Measurements from ENCODE around the gene GOLM1. TPM values are rescaled to one million over a fixed set of nuclear protein-coding genes. Genes with fewer than 3 reads are reported as not detected.

Gene GOLM1
- total and polyA plus RNA-seq, 2 donors (not counting 1 experiment from before 2014, with no cell fraction given), result 0.54 TPM; not detected in 1

DNA sequence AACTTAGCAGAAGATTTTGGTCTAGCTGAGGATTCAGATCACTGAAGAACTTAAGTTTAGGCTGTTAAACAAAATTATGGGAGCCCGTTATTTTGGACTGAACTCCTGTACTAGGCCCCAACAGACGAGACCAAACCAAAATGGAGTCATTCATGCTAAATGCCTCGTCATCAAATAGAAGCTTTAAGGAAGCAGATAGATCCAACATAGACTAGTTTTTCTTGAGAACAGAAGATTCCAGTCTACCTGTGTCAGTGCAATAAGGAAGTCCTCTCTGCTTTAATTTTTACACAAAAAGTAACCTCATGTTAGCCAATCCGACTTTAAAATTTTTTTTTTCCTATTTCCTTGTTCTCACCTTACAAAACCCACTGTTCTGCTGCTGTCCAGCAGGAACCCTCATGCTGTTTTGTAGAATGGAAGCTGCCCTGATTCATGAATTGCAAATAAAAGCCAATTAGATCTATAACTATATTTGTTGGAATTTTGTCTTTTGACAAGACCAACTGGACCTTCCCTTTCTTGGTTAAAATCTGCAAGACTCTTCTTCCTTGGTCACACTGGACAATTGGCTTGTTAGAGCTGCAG, 29.0 kb upstream of the GOLM1 start:
- no peak overlapping the region for H3K4me3 Mint-ChIP-seq
- ChIA-PET CTCF (no interaction called here), POLR2A (no interaction called here)
- no peak for DNase-seq
- H3K79me2 ChIP-seq (ENCODE audit: control insufficient read depth, insufficient read depth, low read length), result no peaks in the 10 kb centered on the region
- H3K9me3 Mint-ChIP-seq (ENCODE audit: insufficient read depth), result peaks cover 5% of the 10 kb centered on the region
- no peak overlapping the region for H3K4me2 ChIP-seq (replicated peaks; ENCODE audit: low read depth, low read length, poor library complexity, severe bottlenecking)
- no peak overlapping the region for H2AFZ ChIP-seq (ENCODE audit: insufficient read depth, low read depth, low read length, poor library complexity, severe bottlenecking)
- H3K36me3 ChIP-seq (replicated peaks in 1 of 2; ENCODE audit: control extremely low read depth in 1 of 2, control insufficient read depth in 1 of 2, extremely low read depth in 1 of 2, insufficient read depth in 2 of 2, low read length in 1 of 2), result no peaks in the 10 kb centered on the region
- H3K4me1 ChIP-seq (ENCODE audit: control insufficient read depth in 2 of 2, insufficient read depth in 2 of 2, low read length in 2 of 2), result no peaks in the 10 kb centered on the region
- H3K27me3 ChIP-seq (replicated peaks in 1 of 4; ENCODE audit: control extremely low read depth in 1 of 4, control insufficient read depth in 3 of 4, insufficient read depth in 4 of 4, low read length in 3 of 4), result peaks cover 0 to 5% (median 3%) of the 10 kb centered on the region in 4 experiments
- no peak overlapping the region for H3K27ac ChIP-seq (ENCODE audit: low read length in 2 of 2)
- no peak for ATAC-seq (ENCODE audit: low read depth)
- no peaks in the 10 kb centered on the region for H4K20me1 ChIP-seq (ENCODE audit: control insufficient read depth, insufficient read depth, low read length, poor library complexity, severe bottlenecking)
- no peak overlapping the region for H3K27ac Mint-ChIP-seq
- TF ChIP-seq, protein P1, sequence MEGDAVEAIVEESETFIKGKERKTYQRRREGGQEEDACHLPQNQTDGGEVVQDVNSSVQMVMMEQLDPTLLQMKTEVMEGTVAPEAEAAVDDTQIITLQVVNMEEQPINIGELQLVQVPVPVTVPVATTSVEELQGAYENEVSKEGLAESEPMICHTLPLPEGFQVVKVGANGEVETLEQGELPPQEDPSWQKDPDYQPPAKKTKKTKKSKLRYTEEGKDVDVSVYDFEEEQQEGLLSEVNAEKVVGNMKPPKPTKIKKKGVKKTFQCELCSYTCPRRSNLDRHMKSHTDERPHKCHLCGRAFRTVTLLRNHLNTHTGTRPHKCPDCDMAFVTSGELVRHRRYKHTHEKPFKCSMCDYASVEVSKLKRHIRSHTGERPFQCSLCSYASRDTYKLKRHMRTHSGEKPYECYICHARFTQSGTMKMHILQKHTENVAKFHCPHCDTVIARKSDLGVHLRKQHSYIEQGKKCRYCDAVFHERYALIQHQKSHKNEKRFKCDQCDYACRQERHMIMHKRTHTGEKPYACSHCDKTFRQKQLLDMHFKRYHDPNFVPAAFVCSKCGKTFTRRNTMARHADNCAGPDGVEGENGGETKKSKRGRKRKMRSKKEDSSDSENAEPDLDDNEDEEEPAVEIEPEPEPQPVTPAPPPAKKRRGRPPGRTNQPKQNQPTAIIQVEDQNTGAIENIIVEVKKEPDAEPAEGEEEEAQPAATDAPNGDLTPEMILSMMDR (IDR thresholded peaks at IDR 0.05), result no peak
- no peak for TF ChIP-seq EZH2 (IDR thresholded peaks at IDR 0.05; ENCODE audit: borderline replicate concordance, insufficient read depth, low read depth, low read length, poor library complexity, severe bottlenecking)
- peaks cover 17% of the 10 kb centered on the region for H3K27me3 Mint-ChIP-seq
- no peaks in the 10 kb centered on the region for H3K4me1 Mint-ChIP-seq
- 80% methylated on average over 1 of the region's 4 CpGs for WGBS (ENCODE audit: insufficient coverage)
- no peak overlapping the region for H3K9ac ChIP-seq (ENCODE audit: low read length)
- no peaks in the 10 kb centered on the region for H3K9me3 ChIP-seq (ENCODE audit: control extremely low read depth in 1 of 3, control insufficient read depth in 2 of 3, insufficient read depth in 1 of 3, low read length in 2 of 3)
- intact Hi-C loops (cut with micrococcal nuclease), result no loop called here
- H3K4me3 ChIP-seq (ENCODE audit: control extremely low read depth in 1 of 5, extremely low read depth in 1 of 5, insufficient read depth in 1 of 5, low read depth in 2 of 5, low read length in 4 of 5), result no peak overlapping the region

GRCh38 chr9:86126998-86127972, 27.9 kb upstream of the GOLM1 start:
- no peaks in the 10 kb centered on the region for H3K36me3 ChIP-seq (replicated peaks in 1 of 2; ENCODE audit: control extremely low read depth in 1 of 2, control insufficient read depth in 1 of 2, extremely low read depth in 1 of 2, insufficient read depth in 2 of 2, low read length in 1 of 2)
- intact Hi-C loops (cut with micrococcal nuclease), result no loop called here
- no peak overlapping the region for H3K4me3 ChIP-seq (ENCODE audit: control extremely low read depth in 1 of 5, extremely low read depth in 1 of 5, insufficient read depth in 1 of 5, low read depth in 2 of 5, low read length in 4 of 5)
- Mint-ChIP-seq H3K4me3 (no peak overlapping the region), H3K4me1 (no peaks in the 10 kb centered on the region), H3K9me3 (ENCODE audit: insufficient read depth) (no peaks in the 10 kb centered on the region), H3K27me3 (peaks cover 15% of the 10 kb centered on the region), H3K27ac (no peak overlapping the region)
- H3K27me3 ChIP-seq (replicated peaks in 1 of 4; ENCODE audit: control extremely low read depth in 1 of 4, control insufficient read depth in 3 of 4, insufficient read depth in 4 of 4, low read length in 3 of 4), result peaks cover 0 to 5% (median 3%) of the 10 kb centered on the region in 4 experiments
- POLR2A ChIA-PET, result no interaction called here
- TF ChIP-seq, protein P1 (IDR thresholded peaks at IDR 0.05), result no peak
- TF ChIP-seq EZH2 (IDR thresholded peaks at IDR 0.05; ENCODE audit: borderline replicate concordance, insufficient read depth, low read depth, low read length, poor library complexity, severe bottlenecking), result no peak
- no peaks in the 10 kb centered on the region for H3K9me3 ChIP-seq (ENCODE audit: control extremely low read depth in 1 of 3, control insufficient read depth in 2 of 3, insufficient read depth in 1 of 3, low read length in 2 of 3)
- H3K4me1 ChIP-seq (ENCODE audit: control insufficient read depth in 2 of 2, insufficient read depth in 2 of 2, low read length in 2 of 2), result no peaks in the 10 kb centered on the region
- H3K9ac ChIP-seq (ENCODE audit: low read length), result no peak overlapping the region
- no peak overlapping the region for H2AFZ ChIP-seq (ENCODE audit: insufficient read depth, low read depth, low read length, poor library complexity, severe bottlenecking)
- no peak overlapping the region for H3K4me2 ChIP-seq (replicated peaks; ENCODE audit: low read depth, low read length, poor library complexity, severe bottlenecking)
- H3K79me2 ChIP-seq (ENCODE audit: control insufficient read depth, insufficient read depth, low read length), result no peaks in the 10 kb centered on the region
- no peak overlapping the region for H3K27ac ChIP-seq (ENCODE audit: low read length in 2 of 2)
- no peak for DNase-seq
- ATAC-seq (ENCODE audit: low read depth), result no peak
- CTCF ChIA-PET, result no interaction called here
- H4K20me1 ChIP-seq (ENCODE audit: control insufficient read depth, insufficient read depth, low read length, poor library complexity, severe bottlenecking), result no peaks in the 10 kb centered on the region
- 80% methylated on average over 11 of the region's 11 CpGs for WGBS (ENCODE audit: insufficient coverage)
